A673 (cell line): ENCODE results near the gene CCM2. TPM values are rescaled to one million over a fixed set of nuclear protein-coding genes. Genes with fewer than 3 reads are reported as not detected.

ENCODE experiments used
- BruUV-seq: library from RNA; stranded (reverse); fragments of 400-500 nt; replicated peaks from 2 replicates; lab custom pipeline; 2021; lab: Mats Ljungman, UMichigan
- CTCF ChIA-PET: fragments of 300-600 bp; sonication (Branson Sonifier 250); formaldehyde crosslinking; loops from one replicate; lab custom pipeline; 2022; ENCODE audit warnings: antibody characterized with exemption; lab: Charles Lee
- POLR2A ChIA-PET: fragments of 300-600 bp; sonication (Branson Sonifier 250); formaldehyde crosslinking; loops from one replicate; lab custom pipeline; 2022; ENCODE audit warnings: antibody characterized with exemption; ENCODE audit not compliant: low non-redundant PET; lab: Charles Lee
- DNase-seq: peaks from one replicate; pipeline ENCODE4 v3.0.0-alpha.2; 2015; ENCODE audit warnings: low spot score
- H3K27ac ChIP-seq: fragments of 200-600 bp; sonication (generic); 2 replicates; pipeline ENCODE4 v1.5.1; 2016; ENCODE audit warnings: mixed run types, low read depth, mild to moderate bottlenecking, mixed read lengths, antibody characterized with exemption, low read length; ENCODE audit not compliant: poor library complexity, severe bottlenecking
- H3K27me3 ChIP-seq: fragments of 200-600 bp; sonication (generic); replicated peaks from 2 replicates; pipeline ENCODE4 v1.6.1; 2017; ENCODE audit warnings: mixed run types, low read depth, mild to moderate bottlenecking, mixed read lengths, antibody characterized with exemption, low read length; ENCODE audit not compliant: insufficient read depth, poor library complexity
- H3K36me3 ChIP-seq: fragments of 200-600 bp; sonication (generic); 2 replicates; pipeline ENCODE4 v1.6.1; 2016; ENCODE audit warnings: mixed run types, mild to moderate bottlenecking, mixed read lengths, antibody characterized with exemption, low read length; ENCODE audit not compliant: insufficient read depth, poor library complexity, severe bottlenecking
- H3K4me1 ChIP-seq: fragments of 200-600 bp; sonication (generic); 2 replicates; pipeline ENCODE4 v1.6.1; 2017; ENCODE audit warnings: mixed run types, mild to moderate bottlenecking, mixed read lengths, antibody characterized with exemption, low read length; ENCODE audit not compliant: insufficient read depth, poor library complexity, severe bottlenecking
- H3K4me3 ChIP-seq: fragments of 200-600 bp; sonication (generic); 2 replicates; pipeline ENCODE4 v1.5.1; 2016; ENCODE audit warnings: low read depth, mixed run types, mild to moderate bottlenecking, mixed read lengths, low read length; ENCODE audit not compliant: poor library complexity, severe bottlenecking
- H3K9me3 ChIP-seq: fragments of 200-600 bp; sonication (generic); 2 replicates; pipeline ENCODE4 v1.6.1; 2016; ENCODE audit warnings: mixed run types, low read depth, mild to moderate bottlenecking, mixed read lengths, antibody characterized with exemption, low read length; ENCODE audit not compliant: poor library complexity, severe bottlenecking
- EZH2 ChIP-seq: fragments of 200-600 bp; sonication (generic); IDR thresholded peaks from 2 replicates; pipeline ENCODE4 v1.6.1; 2017; ENCODE audit warnings: borderline replicate concordance, low read depth, mild to moderate bottlenecking, mixed read lengths, antibody characterized with exemption, low read length; ENCODE audit not compliant: poor library complexity, severe bottlenecking
- intact Hi-C: fragments of 100-400 bp; cut with micrococcal nuclease; formaldehyde crosslinking; loops from one replicate; pipeline ENCODE4 v1.10.0; 2022; ENCODE audit not compliant: unreplicated experiment
- total RNA-seq: library from RNA; stranded (reverse); gene quantifications from 2 replicates; pipeline ENCODE4 v1.2.3, GENCODE V29; 2021
- TF ChIP-seq, protein P1 (sequence below): fragments of 300-800, 200-600 bp; sonication (generic); conservative IDR thresholded peaks from 2 replicates; pipeline ENCODE4 v1.5.1; 2017; ENCODE audit warnings: low read depth, mild to moderate bottlenecking, antibody characterized with exemption, low read length, moderate library complexity, mixed read lengths

The CCM2 gene
- total RNA-seq, 1 experiment from 2014 or later: 35.2 TPM

DNA sequence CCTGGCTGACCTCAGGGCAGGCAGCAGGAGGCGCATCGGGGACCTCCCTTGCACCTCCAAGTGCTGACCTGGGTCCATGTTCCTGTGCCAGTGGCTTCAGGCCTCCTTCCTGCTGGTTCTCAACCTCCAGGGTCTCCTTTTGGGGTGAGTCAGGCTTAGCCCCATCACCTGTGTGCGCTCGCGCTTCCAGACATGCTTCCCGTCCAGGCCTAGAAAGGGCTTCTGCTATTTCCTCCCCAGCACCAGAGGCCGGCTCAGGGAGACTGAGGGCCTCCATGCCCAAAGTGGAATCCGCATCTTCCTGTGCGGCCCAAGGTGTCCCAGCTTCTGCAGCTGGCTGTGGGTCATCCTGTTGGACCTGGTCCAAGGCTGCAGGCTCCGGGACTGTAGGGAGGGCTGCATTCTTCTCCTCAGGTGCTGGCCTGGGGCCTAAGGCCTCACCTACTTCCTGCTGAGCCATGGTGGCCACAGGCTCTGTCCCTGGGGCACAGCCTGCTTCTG is 82.9 kb downstream of the CCM2 start:
- TF ChIP-seq, protein P1, sequence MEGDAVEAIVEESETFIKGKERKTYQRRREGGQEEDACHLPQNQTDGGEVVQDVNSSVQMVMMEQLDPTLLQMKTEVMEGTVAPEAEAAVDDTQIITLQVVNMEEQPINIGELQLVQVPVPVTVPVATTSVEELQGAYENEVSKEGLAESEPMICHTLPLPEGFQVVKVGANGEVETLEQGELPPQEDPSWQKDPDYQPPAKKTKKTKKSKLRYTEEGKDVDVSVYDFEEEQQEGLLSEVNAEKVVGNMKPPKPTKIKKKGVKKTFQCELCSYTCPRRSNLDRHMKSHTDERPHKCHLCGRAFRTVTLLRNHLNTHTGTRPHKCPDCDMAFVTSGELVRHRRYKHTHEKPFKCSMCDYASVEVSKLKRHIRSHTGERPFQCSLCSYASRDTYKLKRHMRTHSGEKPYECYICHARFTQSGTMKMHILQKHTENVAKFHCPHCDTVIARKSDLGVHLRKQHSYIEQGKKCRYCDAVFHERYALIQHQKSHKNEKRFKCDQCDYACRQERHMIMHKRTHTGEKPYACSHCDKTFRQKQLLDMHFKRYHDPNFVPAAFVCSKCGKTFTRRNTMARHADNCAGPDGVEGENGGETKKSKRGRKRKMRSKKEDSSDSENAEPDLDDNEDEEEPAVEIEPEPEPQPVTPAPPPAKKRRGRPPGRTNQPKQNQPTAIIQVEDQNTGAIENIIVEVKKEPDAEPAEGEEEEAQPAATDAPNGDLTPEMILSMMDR: no peak
- TF ChIP-seq EZH2: no peak
- BruUV-seq: no TSS peak
- intact Hi-C loops: no loop called here
- no peaks in the 10 kb centered on the region for H3K27me3 ChIP-seq
- H3K4me3 ChIP-seq: no peak overlapping the region
- H3K4me1 ChIP-seq: no peaks in the 10 kb centered on the region
- H3K36me3 ChIP-seq: no peaks in the 10 kb centered on the region
- no peaks in the 10 kb centered on the region for H3K9me3 ChIP-seq
- no peak overlapping the region for H3K27ac ChIP-seq
- DNase-seq: no peak
- CTCF ChIA-PET: no interaction called here
- POLR2A ChIA-PET: no interaction called here

DNA sequence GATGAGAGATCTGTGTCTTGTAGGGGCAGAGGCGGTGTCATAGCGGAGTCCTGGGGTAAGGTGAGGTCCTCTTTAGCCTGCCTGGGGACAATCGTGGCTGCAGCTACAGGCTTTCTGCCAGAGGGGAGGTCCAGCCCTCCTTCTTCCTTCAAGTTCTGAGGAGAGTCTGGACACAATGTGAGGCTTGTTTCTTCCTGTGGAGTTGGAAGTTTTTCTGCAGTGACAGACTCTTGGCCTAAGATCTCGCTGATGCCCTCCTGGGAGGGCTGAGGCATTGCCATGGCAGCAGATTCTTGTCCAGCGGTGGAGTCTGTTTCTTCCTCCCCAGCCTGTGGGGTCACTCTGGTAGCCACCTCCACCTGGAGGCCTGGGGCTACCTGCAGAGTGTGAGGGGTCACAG is 84.3 kb downstream of the CCM2 start:
- TF ChIP-seq, protein P1: no peak
- no peak for TF ChIP-seq EZH2
- Histone ChIP-seq H3K36me3 (no peaks in the 10 kb centered on the region), H3K27ac (no peak overlapping the region), H3K9me3 (no peaks in the 10 kb centered on the region), H3K27me3 (no peaks in the 10 kb centered on the region), H3K4me3 (no peak overlapping the region), H3K4me1 (no peaks in the 10 kb centered on the region)
- no peak for DNase-seq
- POLR2A ChIA-PET: no interaction called here
- CTCF ChIA-PET: no interaction called here
- intact Hi-C loops: no loop called here
- no TSS peak for BruUV-seq

DNA sequence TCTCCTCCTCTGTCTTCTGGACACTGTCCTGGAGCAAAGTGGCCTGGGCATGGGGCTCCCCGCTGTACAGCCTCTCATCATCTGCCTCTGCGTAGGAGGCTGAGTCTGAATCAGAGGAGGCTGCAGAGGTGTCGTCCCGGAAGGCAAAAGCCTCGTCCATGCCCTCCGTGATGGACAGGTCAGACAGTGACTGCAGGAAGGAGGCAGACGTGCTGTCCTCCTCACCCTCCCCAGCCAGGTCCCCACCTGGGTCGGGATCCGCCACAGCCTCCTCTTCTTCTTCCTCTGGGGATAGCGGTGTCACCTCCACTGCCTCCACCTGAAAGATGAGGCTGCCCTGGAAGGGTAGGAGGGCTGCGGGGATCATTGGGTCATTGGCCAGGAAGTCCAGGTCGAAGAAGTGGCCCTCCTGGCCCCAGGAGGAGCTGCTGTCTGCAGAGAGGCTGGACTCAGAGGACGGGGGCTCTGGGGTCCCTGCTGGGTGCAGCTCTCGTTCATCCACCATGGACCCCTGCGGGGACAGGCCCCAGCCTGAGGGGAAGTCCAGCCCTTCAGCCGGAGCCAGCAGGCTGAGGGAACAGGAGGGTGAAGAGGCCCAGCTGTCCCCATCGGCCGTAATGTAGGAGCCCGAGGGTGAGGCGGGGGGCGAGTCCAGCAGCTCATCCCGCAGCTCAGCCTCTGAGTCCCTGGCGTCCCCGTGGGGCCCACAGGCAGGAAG is 85.1 kb downstream of the CCM2 start:
- POLR2A ChIA-PET: no interaction called here
- intact Hi-C loops: no loop called here

More for the DNA sequence above, 85.1 kb downstream of the CCM2 start:
- no TSS peak for BruUV-seq
- no peaks in the 10 kb centered on the region for H3K27me3 ChIP-seq
- CTCF ChIA-PET: no interaction called here
- no peak overlapping the region for H3K27ac ChIP-seq
- no peak overlapping the region for H3K4me3 ChIP-seq
- no peaks in the 10 kb centered on the region for H3K9me3 ChIP-seq
- DNase-seq: no peak
- no peaks in the 10 kb centered on the region for H3K36me3 ChIP-seq
- no peaks in the 10 kb centered on the region for H3K4me1 ChIP-seq
- TF ChIP-seq, protein P1: no peak
- TF ChIP-seq EZH2: no peak
